HG03521 (cell line): ENCODE data around the gene OR10A2.
A peak's percentile ranks its signal among the peaks of the same experiment; 100 is the strongest.
"Not testable (repeated sequence)": the region's sequence is repeated elsewhere in the genome, so short reads cannot be mapped to it uniquely, and the experiment has no call there.

Source experiments
- ATAC-seq: cut with Tn5 transposase; IDR thresholded peaks from one replicate; pipeline ENCODE4 v1.9.1; 2021; ENCODE audit warnings: mild to moderate bottlenecking, moderate library complexity; ENCODE audit not compliant: unreplicated experiment

The OR10A2 gene

GRCh38 chr11:6882751-6883150 lies 19.9 kb downstream of the OR10A2 start:
- no peak for ATAC-seq

- ATAC-seq, result not testable (repeated sequence)
Observed at GRCh38 chr11:6887711-6888110, 24.9 kb downstream of the OR10A2 start.

- no peak for ATAC-seq
Observed at GRCh38 chr11:6888830-6889229, 26.0 kb downstream of the OR10A2 start.

- ATAC-seq, result no peak
Observed at GRCh38 chr11:6889835-6890234, 27.0 kb downstream of the OR10A2 start.

- no peak for ATAC-seq
Observed at GRCh38 chr11:6892400-6892799, 29.5 kb downstream of the OR10A2 start, which contains the start of gene OR2D2. TSS of gene OR2D2 (minus strand) at chr11:6892500. CDS start at chr11:6892500, 0 bp downstream.

- no peak for ATAC-seq
Observed at GRCh38 chr11:6894097-6894496, 31.2 kb downstream of the OR10A2 start.

GRCh38 chr11:6895010-6895409 lies 32.2 kb downstream of the OR10A2 start:
- peak; percentile 87 for ATAC-seq

- ATAC-seq, result no peak
Observed at GRCh38 chr11:6898911-6899310, 36.1 kb downstream of the OR10A2 start.

GRCh38 chr11:6900327-6900999 lies 37.6 kb downstream of the OR10A2 start:
- ATAC-seq, result no peak

GRCh38 chr11:6904804-6905203 lies 41.9 kb downstream of the OR10A2 start:
- not testable (repeated sequence) for ATAC-seq

GRCh38 chr11:6911378-6911777 lies 48.5 kb downstream of the OR10A2 start:
- ATAC-seq, result no peak

GRCh38 chr11:6911948-6912347 lies 49.1 kb downstream of the OR10A2 start:
- ATAC-seq, result no peak

GRCh38 chr11:6919698-6920097 lies 56.8 kb downstream of the OR10A2 start:
- ATAC-seq, result no peak

- ATAC-seq, result no peak
Observed at GRCh38 chr11:6920702-6921101, 57.8 kb downstream of the OR10A2 start, which contains the start of gene OR2D3. TSS of gene OR2D3 (plus strand) at chr11:6921002. CDS start at chr11:6921002, 0 bp downstream.
